Spinal cord (tissue), 10 donors: Measurements from ENCODE around the gene DNMT3L. TPM values are rescaled to one million over a fixed set of nuclear protein-coding genes. Genes with fewer than 3 reads are reported as not detected.

Source experiments
- DNase-seq, 6 donors: peaks; one replicate each; pipeline versions ENCODE4 v3.0.0 to v3.0.0-alpha.2; 2013 to 2015; ENCODE audit warnings: low spot score in 6 of 6, low read depth in 4 of 6
- H3K27ac ChIP-seq: one replicate; pipeline ENCODE4 v1.5.1; 2013; ENCODE audit warnings: low read depth, low read length, control low read depth
- H3K27me3 ChIP-seq: one replicate; pipeline ENCODE4 v1.6.1; 2013; ENCODE audit warnings: low read length; ENCODE audit not compliant: control insufficient read depth, insufficient read depth
- H3K36me3 ChIP-seq: one replicate; pipeline ENCODE4 v1.6.1; 2013; ENCODE audit warnings: low read length; ENCODE audit not compliant: control insufficient read depth, insufficient read depth
- H3K4me1 ChIP-seq: one replicate; pipeline ENCODE4 v1.6.1; 2013; ENCODE audit warnings: low read length; ENCODE audit not compliant: control insufficient read depth, insufficient read depth
- H3K4me3 ChIP-seq: one replicate; pipeline ENCODE4 v1.5.1; 2013; ENCODE audit warnings: low read depth, low read length, control low read depth
- H3K9me3 ChIP-seq: one replicate; pipeline ENCODE4 v1.6.1; 2013; ENCODE audit warnings: low read length; ENCODE audit not compliant: control insufficient read depth, insufficient read depth
- WGBS: methylation state at CpG from one replicate; pipeline ENCODE4 v1.1.5; 2013; ENCODE audit warnings: missing lambda C conversion rate; ENCODE audit not compliant: insufficient coverage; 5-methylcytosine and 5-hydroxymethylcytosine counted together
- polyA plus RNA-seq, 2 donors: library from polyadenylated mRNA; unstranded; fragments of 120-200 nt; gene quantifications; one replicate each; pipeline ENCODE4 v1.2.1, GENCODE V29; 2013; ENCODE audit not compliant: insufficient read length in 2 of 2
- total RNA-seq, 2 donors: library from RNA; depleted of rRNA in 1 of 2; stranded (reverse); fragments of 120-200 nt in 1 of 2; fragments of >200 nt in 1 of 2; gene quantifications; one replicate each; pipeline versions ENCODE4 v1.2.3 to v1.2.4, GENCODE V29; 2013 to 2014
- donor health status: healthy.

The DNMT3L gene
- total and polyA plus RNA-seq, 4 donors: not detected

GRCh38 chr21:44295646-44296045, 33.9 kb upstream of the DNMT3L start:
- H3K27me3 ChIP-seq: no peaks in the 10 kb centered on the region

GRCh38 chr21:44295163-44295573, 33.5 kb upstream of the DNMT3L start:
- WGBS: 73% methylated on average over 14 of the region's 14 CpGs
- H3K4me3 ChIP-seq: no peak overlapping the region
- H3K36me3 ChIP-seq: no peaks in the 10 kb centered on the region
- no peak overlapping the region for H3K27ac ChIP-seq
- H3K27me3 ChIP-seq: no peaks in the 10 kb centered on the region
- no peak for DNase-seq
- no peaks in the 10 kb centered on the region for H3K9me3 ChIP-seq
- H3K4me1 ChIP-seq: peaks cover 34% of the 10 kb centered on the region

More at GRCh38 chr21:44295646-44296045, 33.9 kb upstream of the DNMT3L start:
- Histone ChIP-seq H3K36me3 (no peaks in the 10 kb centered on the region), H3K9me3 (no peaks in the 10 kb centered on the region), H3K4me1 (peaks cover 36% of the 10 kb centered on the region), H3K27ac (no peak overlapping the region), H3K4me3 (no peak overlapping the region)
- 62% methylated on average over 6 of the region's 10 CpGs for WGBS
- DNase-seq: no peak

- no peaks in the 10 kb centered on the region for H3K36me3 ChIP-seq
- no peak overlapping the region for H3K27ac ChIP-seq
- 78% methylated on average over 16 of the region's 26 CpGs for WGBS
- peaks cover 34% of the 10 kb centered on the region for H3K4me1 ChIP-seq
- no peak for DNase-seq
- H3K27me3 ChIP-seq: no peaks in the 10 kb centered on the region
- H3K4me3 ChIP-seq: no peak overlapping the region
- H3K9me3 ChIP-seq: no peaks in the 10 kb centered on the region
Measured at GRCh38 chr21:44294391-44295162, 32.9 kb upstream of the DNMT3L start.

GRCh38 chr21:44293551-44294231, 32.0 kb upstream of the DNMT3L start:
- H3K27me3 ChIP-seq: no peaks in the 10 kb centered on the region
- 91% methylated on average over 33 of the region's 33 CpGs for WGBS

GRCh38 chr21:44292812-44293195, 31.1 kb upstream of the DNMT3L start:
- Histone ChIP-seq H3K4me1 (peaks cover 27% of the 10 kb centered on the region), H3K36me3 (no peaks in the 10 kb centered on the region), H3K27ac (no peak overlapping the region), H3K9me3 (no peaks in the 10 kb centered on the region), H3K4me3 (no peak overlapping the region), H3K27me3 (no peaks in the 10 kb centered on the region)
- no peak for DNase-seq
- 82% methylated on average over 15 of the region's 15 CpGs for WGBS

More at GRCh38 chr21:44293551-44294231, 32.0 kb upstream of the DNMT3L start:
- Histone ChIP-seq H3K4me3 (no peak overlapping the region), H3K27ac (no peak overlapping the region), H3K4me1 (peaks cover 29% of the 10 kb centered on the region), H3K9me3 (no peaks in the 10 kb centered on the region), H3K36me3 (no peaks in the 10 kb centered on the region)
- DNase-seq: no peak

- H3K36me3 ChIP-seq: no peaks in the 10 kb centered on the region
- H3K27me3 ChIP-seq: peaks cover 2% of the 10 kb centered on the region
- peaks cover 21% of the 10 kb centered on the region for H3K4me1 ChIP-seq
- DNase-seq: no peak
- no peaks in the 10 kb centered on the region for H3K9me3 ChIP-seq
- H3K4me3 ChIP-seq: no peak overlapping the region
- no peak overlapping the region for H3K27ac ChIP-seq
- WGBS: 67% methylated on average over 25 of the region's 25 CpGs
Measured at GRCh38 chr21:44291936-44292811, 30.5 kb upstream of the DNMT3L start.

GRCh38 chr21:44291078-44291935, 29.6 kb upstream of the DNMT3L start:
- Histone ChIP-seq H3K27me3 (peaks cover 11% of the 10 kb centered on the region), H3K4me3 (no peak overlapping the region), H3K36me3 (no peaks in the 10 kb centered on the region), H3K4me1 (peaks cover 21% of the 10 kb centered on the region), H3K9me3 (no peaks in the 10 kb centered on the region), H3K27ac (no peak overlapping the region)
- 75% methylated on average over 21 of the region's 33 CpGs for WGBS
- DNase-seq: no peak

GRCh38 chr21:44290327-44291077, 28.8 kb upstream of the DNMT3L start:
- Histone ChIP-seq H3K36me3 (no peaks in the 10 kb centered on the region), H3K27me3 (peaks cover 15% of the 10 kb centered on the region), H3K4me3 (no peak overlapping the region), H3K9me3 (no peaks in the 10 kb centered on the region), H3K4me1 (peaks cover 15% of the 10 kb centered on the region), H3K27ac (no peak overlapping the region)
- no peak for DNase-seq
- WGBS: 80% methylated on average over 16 of the region's 16 CpGs
